ENCODE data around the gene CRPPA.
"Not testable (repeated sequence)": the region's sequence is repeated elsewhere in the genome, so short reads cannot be mapped to it uniquely, and the experiment has no call there.

The CRPPA gene

DNA sequence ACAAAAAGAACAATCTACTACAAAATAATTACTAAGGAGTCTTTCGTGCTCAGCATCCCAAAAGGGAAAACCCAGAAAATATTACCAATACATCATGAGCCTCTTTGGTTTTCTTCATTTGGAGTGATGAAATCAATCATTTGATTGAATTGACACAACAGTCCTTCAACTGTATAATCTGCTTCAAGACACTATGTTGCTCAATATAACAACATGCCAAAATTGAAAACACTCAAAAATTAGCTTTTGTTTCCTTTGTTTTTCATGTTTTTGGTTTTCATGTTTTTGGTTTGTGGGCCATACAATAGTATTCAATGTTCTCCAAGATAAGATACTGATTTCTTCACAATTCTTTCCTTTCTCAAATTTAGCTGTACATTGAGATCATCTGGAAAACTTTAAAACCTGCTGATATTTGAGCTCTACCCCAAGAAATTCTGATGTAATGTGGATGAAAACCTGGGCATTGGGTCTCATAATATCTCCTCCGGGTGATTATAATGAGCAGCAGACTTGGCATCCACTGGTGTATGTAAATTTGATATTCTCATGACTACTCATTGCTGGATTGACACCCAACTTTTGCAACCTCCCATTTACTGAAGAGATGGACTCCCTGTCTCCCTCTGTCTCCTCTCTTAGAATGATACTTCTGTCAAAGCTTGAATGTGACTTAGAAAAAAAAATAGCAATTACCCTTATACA is 39.6 kb upstream of the CRPPA start (continued):
- no peak for TF ChIP-seq ZNF341 (tag by site-specific recombination; IDR thresholded peaks at IDR 0.05; ENCODE audit: low read depth)
- no peak for TF ChIP-seq ZNF510 (tag by site-specific recombination; IDR thresholded peaks at IDR 0.05; ENCODE audit: insufficient replicate concordance)
- no peak for TF ChIP-seq PATZ1 (tag by site-specific recombination; IDR thresholded peaks at IDR 0.05)
- no peak for TF ChIP-seq BCL6B (tag by site-specific recombination; IDR thresholded peaks at IDR 0.05)
- no peak for TF ChIP-seq ZNF423 (tag by site-specific recombination; IDR thresholded peaks at IDR 0.05)
- TF ChIP-seq ZNF138 (tag by site-specific recombination; IDR thresholded peaks at IDR 0.05; ENCODE audit: borderline replicate concordance): no peak
- no peak for TF ChIP-seq ZNF223 (tag by site-specific recombination; IDR thresholded peaks at IDR 0.05)
- TF ChIP-seq ZNF148 (tag by site-specific recombination; IDR thresholded peaks at IDR 0.05; ENCODE audit: borderline replicate concordance): no peak
- TF ChIP-seq PRDM6 (tag by site-specific recombination; IDR thresholded peaks at IDR 0.05): no peak
- TF ChIP-seq KLF16 (tag by site-specific recombination; IDR thresholded peaks at IDR 0.05): no peak

- H3K27ac ChIP-seq (ENCODE audit: extremely low read depth, low read depth, low read length); POLR2A ChIA-PET; H3K4me3 ChIP-seq (ENCODE audit: low read depth, low read length); H3K36me3 ChIP-seq (ENCODE audit: control insufficient read depth in 2 of 2, insufficient read depth in 1 of 2, low read length in 2 of 2); H3K4me1 ChIP-seq (ENCODE audit: control insufficient read depth, insufficient read depth, low read length); H3K9me3 ChIP-seq (ENCODE audit: control insufficient read depth, insufficient read depth, low read depth, low read length): not testable (repeated sequence)
- TF ChIP-seq ZNF146 (tag by site-specific recombination; IDR thresholded peaks at IDR 0.05): peak; percentile 40; the same call in 1 of the 2 replicates
- CTCF ChIA-PET: interaction anchor here (1.1 kb wide), 1 partner anchor 108 kb away, joined by 5 read pairs; no protein-coding TSS in a partner anchor
These were observed 35.0 kb upstream of the CRPPA start for GRCh38 chr7:16456303-16456702.

DNA sequence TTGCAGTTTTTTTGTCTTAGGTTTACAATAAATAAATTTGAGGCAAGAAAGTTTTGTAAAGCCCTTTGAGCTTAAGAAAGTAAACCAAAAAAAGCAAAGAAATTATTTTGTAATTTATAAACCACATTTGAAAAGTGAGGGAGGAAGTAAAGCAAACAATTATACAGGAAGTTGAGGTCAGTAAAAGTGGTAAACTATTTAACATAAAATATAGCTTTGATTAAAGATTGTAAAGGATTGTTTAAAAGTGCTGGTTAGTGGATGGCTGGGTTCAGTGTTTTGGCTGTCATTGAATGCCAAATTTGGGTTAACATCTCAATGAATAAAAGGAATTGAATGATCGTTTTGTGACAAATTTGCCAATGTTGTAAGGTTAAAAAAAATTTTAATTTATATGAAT is 34.3 kb upstream of the CRPPA start:
- no peaks in the 10 kb centered on the region for H3K4me1 ChIP-seq (ENCODE audit: control insufficient read depth, insufficient read depth, low read length)
- TF ChIP-seq HOXD13 (CRISPR knock-in tag; IDR thresholded peaks at IDR 0.05; ENCODE audit: borderline replicate concordance) (no peak), ZNF785 (tag by site-specific recombination; IDR thresholded peaks at IDR 0.05) (no peak), ZFP69B (tag by site-specific recombination; IDR thresholded peaks at IDR 0.05) (no peak), ZBTB1 (tag by site-specific recombination; IDR thresholded peaks at IDR 0.05) (no peak), RBAK (tag by site-specific recombination; IDR thresholded peaks at IDR 0.05) (no peak), ZNF768 (tag by site-specific recombination; IDR thresholded peaks at IDR 0.05) (no peak), ZSCAN30 (tag by site-specific recombination; IDR thresholded peaks at IDR 0.05) (no peak), YY2 (tag by site-specific recombination; IDR thresholded peaks at IDR 0.05) (no peak), ZNF596 (tag by site-specific recombination; IDR thresholded peaks at IDR 0.05) (no peak), KLF8 (tag by site-specific recombination; IDR thresholded peaks at IDR 0.05) (no peak), ZNF133 (tag by site-specific recombination; IDR thresholded peaks at IDR 0.05) (no peak), ZNF514 (tag by site-specific recombination; IDR thresholded peaks at IDR 0.05) (no peak)
- TF ChIP-seq, protein P1, sequence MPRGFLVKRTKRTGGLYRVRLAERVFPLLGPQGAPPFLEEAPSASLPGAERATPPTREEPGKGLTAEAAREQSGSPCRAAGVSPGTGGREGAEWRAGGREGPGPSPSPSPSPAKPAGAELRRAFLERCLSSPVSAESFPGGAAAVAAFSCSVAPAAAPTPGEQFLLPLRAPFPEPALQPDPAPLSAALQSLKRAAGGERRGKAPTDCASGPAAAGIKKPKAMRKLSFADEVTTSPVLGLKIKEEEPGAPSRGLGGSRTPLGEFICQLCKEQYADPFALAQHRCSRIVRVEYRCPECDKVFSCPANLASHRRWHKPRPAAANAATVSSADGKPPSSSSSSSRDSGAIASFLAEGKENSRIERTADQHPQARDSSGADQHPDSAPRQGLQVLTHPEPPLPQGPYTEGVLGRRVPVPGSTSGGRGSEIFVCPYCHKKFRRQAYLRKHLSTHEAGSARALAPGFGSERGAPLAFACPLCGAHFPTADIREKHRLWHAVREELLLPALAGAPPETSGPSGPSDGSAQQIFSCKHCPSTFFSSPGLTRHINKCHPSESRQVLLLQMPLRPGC (tag by site-specific recombination; IDR thresholded peaks at IDR 0.05): no peak
- ChIA-PET POLR2A (no interaction called here), CTCF (interaction anchor here (0.6 to 1.1 kb wide), 5 partner anchors 61 to 1418 kb away, joined by 3 to 5 read pairs (median 4); no protein-coding TSS in a partner anchor)
- H3K27ac ChIP-seq (ENCODE audit: extremely low read depth, low read depth, low read length): no peak overlapping the region
- no peaks in the 10 kb centered on the region for H3K9me3 ChIP-seq (ENCODE audit: control insufficient read depth, insufficient read depth, low read depth, low read length)
- H3K36me3 ChIP-seq (ENCODE audit: control insufficient read depth in 2 of 2, insufficient read depth in 1 of 2, low read length in 2 of 2): no peaks in the 10 kb centered on the region
- no peak overlapping the region for H3K4me3 ChIP-seq (ENCODE audit: low read depth, low read length)

Data from HEK293 (cell line).